HG02678 (cell line): Measurements from ENCODE around the gene OR52B2.

Experiments
- ATAC-seq: cut with Tn5 transposase; IDR thresholded peaks from one replicate; pipeline ENCODE4 v1.9.1; 2021; ENCODE audit warnings: mild to moderate bottlenecking, moderate library complexity; ENCODE audit not compliant: unreplicated experiment

OR52B2 gene

GRCh38 chr11:6170226-6170625 is at the start of gene OR52B2:
TSS of gene OR52B2 (minus strand) at chr11:6170326. CDS start at chr11:6170326, 0 bp downstream.
- no peak for ATAC-seq

- ATAC-seq = no peak
Observed at GRCh38 chr11:6219359-6219758, 49.2 kb upstream of the OR52B2 start.

- no peak for ATAC-seq
Observed at GRCh38 chr11:6217722-6218121, 47.6 kb upstream of the OR52B2 start.

GRCh38 chr11:6216501-6216900 is 46.4 kb upstream of the OR52B2 start:
- ATAC-seq = no peak

GRCh38 chr11:6214530-6214929 is 44.4 kb upstream of the OR52B2 start:
- ATAC-seq = no peak

GRCh38 chr11:6210274-6210955 is 40.3 kb upstream of the OR52B2 start:
- ATAC-seq = no peak

- ATAC-seq = no peak
Observed at GRCh38 chr11:6209801-6210200, 39.7 kb upstream of the OR52B2 start.

GRCh38 chr11:6206456-6207180 is 36.5 kb upstream of the OR52B2 start:
- ATAC-seq = no peak

GRCh38 chr11:6205366-6205765 is 35.2 kb upstream of the OR52B2 start, which contains the start of gene C11orf42:
TSS of gene C11orf42 (plus strand) at chr11:6205557. CDS start at chr11:6205616, 59 bp downstream.
- ATAC-seq = no peak

- ATAC-seq = no peak
Observed at GRCh38 chr11:6204706-6205105, 34.6 kb upstream of the OR52B2 start.

- ATAC-seq = peak; percentile 76
Observed at GRCh38 chr11:6203327-6203726, 33.2 kb upstream of the OR52B2 start.

GRCh38 chr11:6202041-6202440 is 31.9 kb upstream of the OR52B2 start:
- ATAC-seq = no peak

GRCh38 chr11:6201481-6201880 is 31.4 kb upstream of the OR52B2 start:
- ATAC-seq = no peak

GRCh38 chr11:6200975-6201374 is 30.8 kb upstream of the OR52B2 start:
- ATAC-seq = no peak

GRCh38 chr11:6199174-6199810 is 29.2 kb upstream of the OR52B2 start, which contains the start of gene OR52W1:
TSS of gene OR52W1 (plus strand) at chr11:6199224. CDS start at chr11:6199224, 0 bp downstream.
- no peak for ATAC-seq

GRCh38 chr11:6197466-6198200 is 27.5 kb upstream of the OR52B2 start:
- no peak for ATAC-seq

- ATAC-seq = no peak
Observed at GRCh38 chr11:6196396-6196795, 26.3 kb upstream of the OR52B2 start.

GRCh38 chr11:6194065-6194581 is 24.0 kb upstream of the OR52B2 start:
- no peak for ATAC-seq

- ATAC-seq = no peak
Observed at GRCh38 chr11:6191742-6192141, 21.6 kb upstream of the OR52B2 start.

GRCh38 chr11:6175440-6175839 is 5.3 kb upstream of the OR52B2 start:
- ATAC-seq = no peak
